ENCODE results near the gene PLIN3. TPM values are rescaled to one million over a fixed set of nuclear protein-coding genes. Genes with fewer than 3 reads are reported as not detected.

The PLIN3 gene
- total and polyA plus RNA-seq, 10 donors = 26.7 to 63.5 (median 37.9) TPM

Other genes starting within 250 kb of the PLIN3 start
- 10 to 100 TPM; 21.6 to 39.8 (median 27.5) TPM for gene TNFAIP8L1, start 228.2 kb downstream of the PLIN3 start, total RNA-seq
- gene TNFAIP8L1, start 228.2 kb downstream of the PLIN3 start, polyA plus RNA-seq = 10 to 100 TPM; 12.5 to 36.7 (median 13.8) TPM
- gene MYDGF, start 197.3 kb downstream of the PLIN3 start, total RNA-seq = 100 to 1,000 TPM in 1 of 7 donors, 10 to 100 TPM in 6; 39.7 to 100 (median 66.3) TPM
- 10 to 100 TPM; 39.0 to 72.5 (median 62.6) TPM for gene MYDGF, start 197.3 kb downstream of the PLIN3 start, polyA plus RNA-seq
- gene DPP9, start 143.8 kb downstream of the PLIN3 start, total RNA-seq = 10 to 100 TPM; 47.4 to 89.9 (median 69.7) TPM
- gene DPP9, start 143.8 kb downstream of the PLIN3 start, polyA plus RNA-seq = 10 to 100 TPM; 22.8 to 44.8 (median 28.8) TPM
- gene FEM1A, start 75.9 kb downstream of the PLIN3 start, total RNA-seq = 10 to 100 TPM; 10.3 to 18.2 (median 13.8) TPM
- gene FEM1A, start 75.9 kb downstream of the PLIN3 start, polyA plus RNA-seq = 1 to 10 TPM; 2.5 to 5.4 (median 3.3) TPM
- gene TICAM1, start 36.0 kb downstream of the PLIN3 start, total RNA-seq = 10 to 100 TPM; 10.2 to 21.0 (median 14.7) TPM
- 10 to 100 TPM in 1 of 3 donors, 1 to 10 TPM in 2; 4.4 to 12.5 (median 4.6) TPM for gene TICAM1, start 36.0 kb downstream of the PLIN3 start, polyA plus RNA-seq
- 1 to 10 TPM; 4.1 to 9.4 (median 7.3) TPM for gene ARRDC5, start 35.2 kb upstream of the PLIN3 start, total RNA-seq
- gene ARRDC5, start 35.2 kb upstream of the PLIN3 start, polyA plus RNA-seq = 1 to 10 TPM; 1.4 to 1.9 (median 1.6) TPM
- 10 to 100 TPM in 1 of 7 donors, 1 to 10 TPM in 6; 2.1 to 10.8 (median 5.9) TPM for gene UHRF1, start 41.8 kb upstream of the PLIN3 start, total RNA-seq
- gene UHRF1, start 41.8 kb upstream of the PLIN3 start, polyA plus RNA-seq = 1 to 10 TPM; 1.5 to 6.8 (median 3.3) TPM
- gene KDM4B, start 101.4 kb upstream of the PLIN3 start, total RNA-seq = 10 to 100 TPM; 37.9 to 80.5 (median 56.6) TPM
- gene KDM4B, start 101.4 kb upstream of the PLIN3 start, polyA plus RNA-seq = 10 to 100 TPM; 18.3 to 31.8 (median 22.7) TPM

Data from spleen (tissue), 10 donors.